NCI-H1105 (cell line): ENCODE measurements around the gene LRGUK.

Source experiments
- DNase-seq: peaks from one replicate; lab custom pipeline; 2025; lab: John Stamatoyannopoulos, UW

Gene LRGUK

DNA sequence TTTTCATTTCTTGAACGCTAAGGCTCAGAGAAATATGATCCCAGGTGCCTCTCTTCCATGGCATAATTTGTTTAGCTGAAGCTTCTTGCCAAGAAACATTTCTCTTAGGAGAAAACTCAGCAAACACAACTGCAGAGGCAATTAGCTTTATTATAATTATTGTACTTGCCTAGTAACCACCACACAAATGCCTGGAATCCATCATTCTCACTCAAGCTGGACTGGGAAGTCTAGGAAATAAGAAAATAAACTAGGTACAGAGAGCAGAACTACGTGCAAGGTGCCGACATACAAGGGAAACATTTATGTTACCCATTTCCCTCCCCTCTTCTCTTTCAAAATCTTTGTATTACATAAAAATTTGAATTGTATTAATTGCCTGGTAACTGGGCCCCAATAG is 174.5 kb downstream of the LRGUK start:
- DNase-seq: peak; percentile 33

DNA sequence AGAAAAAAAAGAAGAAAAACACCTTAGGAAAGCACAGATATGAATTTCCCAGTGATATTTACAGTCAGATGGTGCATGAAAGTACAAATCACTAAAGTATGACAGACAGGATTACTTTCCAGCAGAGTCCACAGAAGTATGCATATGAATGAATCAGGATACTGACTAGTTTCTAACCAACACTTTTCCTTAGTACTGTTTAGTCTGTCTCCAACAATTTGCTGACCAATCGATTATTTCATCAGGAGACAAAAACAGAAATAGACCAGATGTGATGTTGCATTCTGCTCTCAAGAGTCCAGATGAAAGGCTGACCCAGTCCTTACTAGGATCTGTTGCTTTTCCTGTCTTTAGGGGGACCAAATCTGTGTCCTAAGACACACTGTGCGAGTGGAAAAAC is 175.0 kb downstream of the LRGUK start:
- no peak for DNase-seq

DNA sequence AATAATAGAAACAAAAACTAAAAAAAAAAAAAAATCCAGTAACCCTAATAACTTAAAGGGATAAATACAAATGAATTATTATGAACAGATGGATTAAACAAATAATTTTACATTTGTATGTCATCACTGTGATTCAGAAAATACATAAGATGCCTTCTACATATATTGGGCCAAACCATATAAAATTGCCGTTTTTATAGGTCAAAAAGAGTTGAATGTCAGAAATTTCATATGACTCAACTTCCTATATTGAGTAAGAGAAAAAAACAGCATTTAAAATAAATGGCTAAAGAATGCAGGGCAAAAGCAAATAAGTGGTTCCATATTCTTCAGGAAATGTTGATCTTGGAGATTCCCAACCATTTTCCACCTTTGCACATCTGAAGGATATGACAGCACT is 180.2 kb downstream of the LRGUK start:
- DNase-seq: no peak

DNA sequence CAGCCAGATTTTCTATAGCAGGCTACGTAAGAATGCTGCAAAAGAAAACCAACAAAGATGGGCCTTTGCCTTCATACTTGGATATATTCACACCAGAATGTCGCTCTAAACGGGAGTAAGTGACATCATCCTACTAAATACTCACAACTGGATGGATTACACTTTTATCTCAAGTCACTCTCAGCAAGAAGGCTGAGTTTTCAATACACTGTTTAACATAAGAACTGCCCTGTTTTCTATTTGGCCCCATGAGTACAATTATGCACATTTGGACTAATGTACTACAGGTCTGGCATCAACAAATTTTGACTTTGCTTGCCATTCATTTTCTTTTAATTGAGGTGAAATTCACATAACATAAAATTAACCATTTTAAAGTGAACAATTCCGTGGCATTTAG is 181.4 kb downstream of the LRGUK start:
- no peak for DNase-seq

DNA sequence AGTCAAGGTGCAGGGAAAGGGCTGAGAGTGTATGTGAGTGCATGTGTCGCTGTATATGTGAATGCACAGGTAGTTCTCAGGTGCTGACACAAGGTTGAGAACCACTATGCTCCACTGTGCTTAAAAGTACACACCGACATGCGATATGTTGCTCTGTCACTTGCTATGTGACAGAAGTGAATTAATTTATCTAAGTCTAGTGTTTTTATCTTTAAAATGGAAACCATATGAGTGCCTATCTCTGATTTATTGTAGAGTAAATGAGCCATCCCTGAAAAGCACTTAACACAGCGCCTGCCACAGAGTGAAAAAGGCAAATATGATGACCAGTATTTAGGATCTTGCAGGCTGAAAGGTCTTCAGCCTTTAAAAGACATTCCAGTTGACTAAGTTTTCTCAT is 184.7 kb downstream of the LRGUK start:
- DNase-seq: no peak

DNA sequence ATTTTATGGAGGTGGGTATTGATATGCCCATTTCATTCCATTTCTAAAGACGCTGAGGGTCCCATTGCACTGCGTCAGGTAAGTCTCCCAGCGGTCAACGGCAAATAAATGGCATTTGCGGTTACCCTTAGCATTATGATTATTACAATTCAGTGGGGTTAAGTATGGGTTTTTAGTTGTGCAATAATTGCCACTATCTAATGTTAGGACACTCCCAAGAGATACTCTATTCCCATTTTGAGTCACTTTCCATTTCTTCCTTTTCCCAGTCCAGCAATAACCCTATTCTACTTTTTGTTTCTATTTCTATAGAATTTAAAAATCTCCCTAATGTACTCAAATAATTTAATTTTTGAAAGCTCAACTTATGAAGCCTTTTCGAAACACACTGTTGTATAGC is 185.6 kb downstream of the LRGUK start:
- DNase-seq: no peak

DNA sequence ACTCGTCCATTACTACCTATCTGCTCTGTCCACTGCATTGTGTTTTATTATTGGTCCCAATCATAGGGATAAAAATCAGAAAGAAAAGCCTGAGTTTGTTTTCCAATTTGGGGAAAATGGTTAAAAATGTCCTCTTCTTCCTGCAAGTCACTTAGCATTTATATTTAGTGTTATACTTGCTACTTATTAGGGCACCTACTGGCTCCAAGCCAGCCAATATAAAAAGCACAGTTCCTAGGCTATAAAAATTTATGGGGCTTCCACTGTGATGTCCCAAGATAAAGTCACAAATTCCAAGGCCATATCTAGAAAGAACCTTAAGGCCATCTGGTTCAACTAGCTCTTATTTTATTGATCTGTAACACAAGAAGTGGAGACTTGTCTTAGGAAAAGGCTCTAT is 186.4 kb downstream of the LRGUK start:
- DNase-seq: no peak
